Omental fat pad (tissue), 4 donors: ENCODE data around the gene RPP25L. TPM values are rescaled to one million over a fixed set of nuclear protein-coding genes. Genes with fewer than 3 reads are reported as not detected.

ENCODE experiments used
- ATAC-seq: fragments of 150-250 bp; one replicate; pipeline ENCODE4 v1.9.1; 2016; ENCODE audit warnings: mild to moderate bottlenecking, moderate library complexity; ENCODE audit not compliant: low FRiP score
- DNase-seq: peaks from one replicate; pipeline ENCODE4 v3.0.0-alpha.2; 2019; ENCODE audit warnings: low spot score
- total RNA-seq, 4 donors: library from RNA; depleted of rRNA; stranded (reverse); fragments of >200 nt; gene quantifications; one replicate each; pipeline ENCODE4 v1.1.0, GENCODE V29; 2016
- TF ChIP-seq, protein P1 (sequence below), 3 donors: fragments of 450-650 bp; IDR thresholded peaks; one replicate each; pipeline ENCODE4 v1.5.1; 2016 to 2017; ENCODE audit warnings: antibody characterized with exemption in 3 of 3, mild to moderate bottlenecking in 3 of 3, moderate library complexity in 2 of 3

The RPP25L gene
- total RNA-seq, 4 donors from 2014 or later, result 13.3 to 28.1 (median 23.1) TPM

DNA sequence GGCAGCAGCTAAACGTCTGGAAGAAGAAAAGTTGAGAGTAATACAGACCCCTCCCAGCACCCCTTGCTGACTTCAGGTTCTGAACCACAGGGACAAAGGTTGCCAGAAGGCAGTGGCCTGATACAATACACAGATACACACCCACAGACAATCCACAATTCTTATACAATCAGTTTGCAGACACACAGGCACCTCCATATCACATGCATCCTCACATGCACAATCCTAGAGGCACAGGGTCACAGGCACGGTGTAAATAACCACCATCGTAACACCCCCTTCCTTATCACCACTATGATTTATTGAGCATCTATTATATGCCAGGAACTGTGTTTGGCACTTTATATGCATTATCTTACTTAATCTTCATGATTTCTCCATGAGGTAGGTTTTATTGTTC lies 30.6 kb downstream of the RPP25L start:
- DNase-seq (no peak), ATAC-seq (no peak)
- TF ChIP-seq, protein P1, sequence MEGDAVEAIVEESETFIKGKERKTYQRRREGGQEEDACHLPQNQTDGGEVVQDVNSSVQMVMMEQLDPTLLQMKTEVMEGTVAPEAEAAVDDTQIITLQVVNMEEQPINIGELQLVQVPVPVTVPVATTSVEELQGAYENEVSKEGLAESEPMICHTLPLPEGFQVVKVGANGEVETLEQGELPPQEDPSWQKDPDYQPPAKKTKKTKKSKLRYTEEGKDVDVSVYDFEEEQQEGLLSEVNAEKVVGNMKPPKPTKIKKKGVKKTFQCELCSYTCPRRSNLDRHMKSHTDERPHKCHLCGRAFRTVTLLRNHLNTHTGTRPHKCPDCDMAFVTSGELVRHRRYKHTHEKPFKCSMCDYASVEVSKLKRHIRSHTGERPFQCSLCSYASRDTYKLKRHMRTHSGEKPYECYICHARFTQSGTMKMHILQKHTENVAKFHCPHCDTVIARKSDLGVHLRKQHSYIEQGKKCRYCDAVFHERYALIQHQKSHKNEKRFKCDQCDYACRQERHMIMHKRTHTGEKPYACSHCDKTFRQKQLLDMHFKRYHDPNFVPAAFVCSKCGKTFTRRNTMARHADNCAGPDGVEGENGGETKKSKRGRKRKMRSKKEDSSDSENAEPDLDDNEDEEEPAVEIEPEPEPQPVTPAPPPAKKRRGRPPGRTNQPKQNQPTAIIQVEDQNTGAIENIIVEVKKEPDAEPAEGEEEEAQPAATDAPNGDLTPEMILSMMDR (IDR thresholded peaks at IDR 0.05), result no peak

- DNase-seq (no peak), ATAC-seq (no peak)
- TF ChIP-seq, protein P1 (IDR thresholded peaks at IDR 0.05), result no peak
Observed at GRCh38 chr9:34580358-34580757, 31.5 kb downstream of the RPP25L start.

DNA sequence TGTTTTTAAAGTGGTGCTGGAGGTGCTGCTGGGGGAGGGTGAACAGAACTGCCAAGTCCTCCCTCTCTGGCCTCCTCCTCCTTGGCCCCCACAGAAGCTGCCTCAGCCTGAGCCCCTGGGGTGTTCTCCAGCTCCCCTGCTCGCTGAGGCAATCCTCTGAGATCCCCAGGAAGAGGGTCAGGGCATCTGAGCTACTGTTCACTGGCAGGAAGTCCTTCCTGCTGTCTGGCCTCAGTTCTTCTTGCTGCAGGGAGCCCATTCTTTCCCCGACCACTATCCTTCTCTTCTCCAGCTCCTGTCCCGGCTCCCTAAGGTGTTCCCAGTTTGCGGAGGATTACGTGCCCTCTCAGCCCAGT lies 32.1 kb downstream of the RPP25L start:
- DNase-seq (no peak), ATAC-seq (no peak)
- TF ChIP-seq, protein P1 (IDR thresholded peaks at IDR 0.05), result no peak

GRCh38 chr9:34579104-34579807 lies 32.6 kb downstream of the RPP25L start:
- ATAC-seq (no peak), DNase-seq (no peak)
- TF ChIP-seq, protein P1 (IDR thresholded peaks at IDR 0.05), result no peak

GRCh38 chr9:34578241-34579103 lies 33.4 kb downstream of the RPP25L start:
- TF ChIP-seq, protein P1 (IDR thresholded peaks at IDR 0.05), result no peak
- ATAC-seq, result peak; percentile 48
- no peak for DNase-seq

GRCh38 chr9:34577400-34578240 lies 34.3 kb downstream of the RPP25L start:
- no peak for DNase-seq
- ATAC-seq, result no peak
- TF ChIP-seq, protein P1 (IDR thresholded peaks at IDR 0.05), result no peak
